Measurements from ENCODE around the gene ERMAP. TPM values are rescaled to one million over a fixed set of nuclear protein-coding genes. Genes with fewer than 3 reads are reported as not detected.
A peak's percentile ranks its signal among the peaks of the same experiment; 100 is the strongest.
"Not testable (repeated sequence)": the region's sequence is repeated elsewhere in the genome, so short reads cannot be mapped to it uniquely, and the experiment has no call there.

The ERMAP gene
- total RNA-seq, 1 donor, result 21.7 TPM

DNA sequence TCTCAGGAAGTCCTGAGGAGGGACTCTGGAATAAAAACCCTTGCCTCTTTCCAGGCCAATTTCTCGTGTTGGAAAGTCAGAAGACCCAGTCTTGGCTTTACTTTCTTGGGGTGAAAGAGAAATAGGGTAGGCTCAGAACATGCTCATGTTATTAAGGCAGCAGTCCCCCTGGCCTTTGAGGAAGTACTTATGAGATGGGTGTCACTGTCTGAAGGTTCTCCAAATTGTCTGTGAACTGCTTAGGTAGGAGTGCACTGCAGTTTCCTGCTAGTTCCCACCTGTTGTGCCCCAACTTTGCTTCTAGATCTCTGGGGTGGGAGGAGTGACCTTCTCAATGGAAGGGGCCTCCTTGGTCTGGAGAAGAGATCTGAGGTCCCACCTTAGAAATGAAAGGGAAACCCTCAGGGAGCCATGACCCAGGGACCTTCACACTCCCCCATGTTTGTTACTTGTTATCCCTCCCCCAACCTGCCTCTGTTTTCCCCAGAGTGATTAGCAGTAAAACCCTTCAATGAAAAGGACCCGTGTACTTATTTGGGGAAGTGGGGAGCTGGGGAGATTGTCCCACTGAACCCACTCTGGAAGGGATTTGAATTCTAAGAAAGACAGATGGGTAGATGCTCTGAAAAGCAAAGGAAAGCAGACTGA, 35.2 kb downstream of the ERMAP start:
- Histone ChIP-seq H3K4me1 (ENCODE audit: insufficient read depth, low read length) (peaks cover 9% of the 10 kb centered on the region), H3K4me2 (ENCODE audit: insufficient read depth, low read length) (no peak overlapping the region), H2AFZ (ENCODE audit: low read length) (no peak overlapping the region), H4K20me1 (ENCODE audit: insufficient read depth, low read length) (peaks cover 4% of the 10 kb centered on the region), H3K36me3 (ENCODE audit: insufficient read depth, low read length) (peaks cover 28% of the 10 kb centered on the region), H3K27ac (ENCODE audit: low read depth, low read length) (no peak overlapping the region), H3K4me3 (ENCODE audit: insufficient read depth, low read length) (no peak overlapping the region), H3K27me3 (ENCODE audit: insufficient read depth, low read length) (no peaks in the 10 kb centered on the region), H3K9me3 (ENCODE audit: low read depth, low read length) (peaks cover 12% of the 10 kb centered on the region), H3K79me2 (ENCODE audit: insufficient read depth, low read length) (peaks cover 10% of the 10 kb centered on the region)
- no peak for DNase-seq (ENCODE audit: insufficient read length, low spot score, missing footprints)
- TF ChIP-seq, protein P1, sequence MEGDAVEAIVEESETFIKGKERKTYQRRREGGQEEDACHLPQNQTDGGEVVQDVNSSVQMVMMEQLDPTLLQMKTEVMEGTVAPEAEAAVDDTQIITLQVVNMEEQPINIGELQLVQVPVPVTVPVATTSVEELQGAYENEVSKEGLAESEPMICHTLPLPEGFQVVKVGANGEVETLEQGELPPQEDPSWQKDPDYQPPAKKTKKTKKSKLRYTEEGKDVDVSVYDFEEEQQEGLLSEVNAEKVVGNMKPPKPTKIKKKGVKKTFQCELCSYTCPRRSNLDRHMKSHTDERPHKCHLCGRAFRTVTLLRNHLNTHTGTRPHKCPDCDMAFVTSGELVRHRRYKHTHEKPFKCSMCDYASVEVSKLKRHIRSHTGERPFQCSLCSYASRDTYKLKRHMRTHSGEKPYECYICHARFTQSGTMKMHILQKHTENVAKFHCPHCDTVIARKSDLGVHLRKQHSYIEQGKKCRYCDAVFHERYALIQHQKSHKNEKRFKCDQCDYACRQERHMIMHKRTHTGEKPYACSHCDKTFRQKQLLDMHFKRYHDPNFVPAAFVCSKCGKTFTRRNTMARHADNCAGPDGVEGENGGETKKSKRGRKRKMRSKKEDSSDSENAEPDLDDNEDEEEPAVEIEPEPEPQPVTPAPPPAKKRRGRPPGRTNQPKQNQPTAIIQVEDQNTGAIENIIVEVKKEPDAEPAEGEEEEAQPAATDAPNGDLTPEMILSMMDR (IDR thresholded peaks at IDR 0.05; ENCODE audit: extremely low read depth, low read depth, low read length), result no peak

DNA sequence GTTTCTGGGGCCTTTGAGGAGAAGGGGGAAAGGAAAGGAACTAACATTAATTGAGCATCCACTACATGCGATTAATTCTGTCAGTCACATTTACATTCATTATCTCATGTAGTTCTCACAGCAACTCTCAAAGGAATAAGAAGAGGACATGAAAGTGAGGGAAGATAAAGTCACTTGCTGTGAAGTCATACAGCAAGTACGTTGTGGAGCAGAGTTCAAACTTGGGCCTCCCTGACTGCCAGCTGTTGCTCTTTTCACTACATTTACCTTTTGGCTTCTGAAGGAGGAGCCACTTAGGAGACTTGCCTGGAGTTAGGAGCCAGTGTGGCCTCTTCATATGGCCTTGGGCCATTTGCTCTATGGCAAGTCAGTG, 35.7 kb downstream of the ERMAP start:
- Histone ChIP-seq H3K79me2 (ENCODE audit: insufficient read depth, low read length) (peaks cover 4% of the 10 kb centered on the region), H3K9me3 (ENCODE audit: low read depth, low read length) (peaks cover 12% of the 10 kb centered on the region), H2AFZ (ENCODE audit: low read length) (no peak overlapping the region), H3K36me3 (ENCODE audit: insufficient read depth, low read length) (peaks cover 28% of the 10 kb centered on the region), H3K4me2 (ENCODE audit: insufficient read depth, low read length) (no peak overlapping the region), H3K4me3 (ENCODE audit: insufficient read depth, low read length) (no peak overlapping the region), H3K27ac (ENCODE audit: low read depth, low read length) (no peak overlapping the region), H3K4me1 (ENCODE audit: insufficient read depth, low read length) (peaks cover 3% of the 10 kb centered on the region), H3K27me3 (ENCODE audit: insufficient read depth, low read length) (no peaks in the 10 kb centered on the region), H4K20me1 (ENCODE audit: insufficient read depth, low read length) (no peaks in the 10 kb centered on the region)
- peak; percentile 74 for DNase-seq (ENCODE audit: insufficient read length, low spot score, missing footprints)
- TF ChIP-seq, protein P1 (IDR thresholded peaks at IDR 0.05; ENCODE audit: extremely low read depth, low read depth, low read length), result no peak

DNA sequence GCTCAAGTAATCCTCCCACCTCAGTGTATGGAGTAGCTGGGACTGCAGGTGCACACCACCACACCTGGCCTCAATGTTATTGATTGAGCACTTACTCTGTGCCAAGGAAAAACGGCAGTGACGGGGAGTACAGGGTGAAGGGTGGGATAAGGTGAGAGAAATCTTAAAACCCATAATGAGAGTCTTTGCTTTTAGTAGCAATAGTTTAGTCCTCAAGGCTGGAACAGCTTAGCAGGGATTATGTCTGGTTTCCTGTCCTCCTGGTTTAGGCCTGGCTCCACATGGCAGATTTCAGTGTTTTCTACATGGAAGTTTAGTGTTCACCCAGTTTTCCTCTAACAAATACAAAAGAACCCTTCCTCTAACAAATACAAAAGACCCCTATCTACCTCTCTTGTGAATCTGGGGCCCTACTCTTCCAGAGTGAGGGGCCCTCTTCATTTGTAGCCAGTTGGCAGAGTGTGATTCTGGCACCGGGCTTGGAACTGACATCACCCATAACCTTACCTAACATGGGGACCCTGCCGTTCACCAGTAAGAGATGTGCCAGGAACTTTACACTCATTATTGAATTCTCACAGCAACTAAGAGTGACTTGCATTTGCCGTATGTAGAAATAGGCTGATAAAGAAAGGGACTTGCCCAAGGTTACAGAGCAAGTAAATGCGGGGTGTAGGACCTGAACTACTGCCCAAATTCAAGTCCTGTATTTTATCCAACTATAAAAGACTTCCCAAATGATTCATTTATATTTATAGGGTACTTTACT, 36.4 kb downstream of the ERMAP start:
- Histone ChIP-seq H3K27me3 (ENCODE audit: insufficient read depth, low read length) (no peaks in the 10 kb centered on the region), H3K9me3 (ENCODE audit: low read depth, low read length) (peaks cover 12% of the 10 kb centered on the region), H3K36me3 (ENCODE audit: insufficient read depth, low read length) (peaks cover 28% of the 10 kb centered on the region), H3K27ac (ENCODE audit: low read depth, low read length) (no peak overlapping the region), H3K4me2 (ENCODE audit: insufficient read depth, low read length) (no peak overlapping the region), H3K4me1 (ENCODE audit: insufficient read depth, low read length) (no peaks in the 10 kb centered on the region), H4K20me1 (ENCODE audit: insufficient read depth, low read length) (no peaks in the 10 kb centered on the region), H3K4me3 (ENCODE audit: insufficient read depth, low read length) (no peak overlapping the region), H2AFZ (ENCODE audit: low read length) (no peak overlapping the region), H3K79me2 (ENCODE audit: insufficient read depth, low read length) (no peaks in the 10 kb centered on the region)
- TF ChIP-seq, protein P1 (IDR thresholded peaks at IDR 0.05; ENCODE audit: extremely low read depth, low read depth, low read length), result no peak
- no peak for DNase-seq (ENCODE audit: insufficient read length, low spot score, missing footprints)

DNA sequence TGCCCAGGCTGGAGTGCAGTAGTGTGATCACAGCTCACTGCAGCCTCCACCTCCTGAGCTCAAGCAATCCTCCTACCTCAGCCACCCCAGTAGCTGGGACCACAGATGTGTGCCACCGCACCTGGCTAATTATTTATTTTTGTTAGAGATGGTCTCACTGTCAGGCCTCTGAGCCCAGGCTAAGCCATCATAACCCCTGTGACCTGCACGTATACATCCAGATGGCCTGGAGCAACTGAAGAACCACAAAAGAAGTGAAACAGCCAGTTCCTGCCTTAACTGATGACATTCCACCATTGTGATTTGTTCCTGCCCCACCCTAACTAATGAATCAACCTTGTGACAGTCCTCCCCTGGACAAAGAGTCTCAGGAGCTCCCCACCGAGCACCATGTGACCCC, 39.6 kb downstream of the ERMAP start:
- not testable (repeated sequence) for H2AFZ ChIP-seq (ENCODE audit: low read length); H3K9me3 ChIP-seq (ENCODE audit: low read depth, low read length); H4K20me1 ChIP-seq (ENCODE audit: insufficient read depth, low read length); H3K27ac ChIP-seq (ENCODE audit: low read depth, low read length); H3K4me1 ChIP-seq (ENCODE audit: insufficient read depth, low read length); DNase-seq (ENCODE audit: insufficient read length, low spot score, missing footprints); H3K79me2 ChIP-seq (ENCODE audit: insufficient read depth, low read length); H3K27me3 ChIP-seq (ENCODE audit: insufficient read depth, low read length); H3K4me3 ChIP-seq (ENCODE audit: insufficient read depth, low read length); H3K36me3 ChIP-seq (ENCODE audit: insufficient read depth, low read length); H3K4me2 ChIP-seq (ENCODE audit: insufficient read depth, low read length)

DNA sequence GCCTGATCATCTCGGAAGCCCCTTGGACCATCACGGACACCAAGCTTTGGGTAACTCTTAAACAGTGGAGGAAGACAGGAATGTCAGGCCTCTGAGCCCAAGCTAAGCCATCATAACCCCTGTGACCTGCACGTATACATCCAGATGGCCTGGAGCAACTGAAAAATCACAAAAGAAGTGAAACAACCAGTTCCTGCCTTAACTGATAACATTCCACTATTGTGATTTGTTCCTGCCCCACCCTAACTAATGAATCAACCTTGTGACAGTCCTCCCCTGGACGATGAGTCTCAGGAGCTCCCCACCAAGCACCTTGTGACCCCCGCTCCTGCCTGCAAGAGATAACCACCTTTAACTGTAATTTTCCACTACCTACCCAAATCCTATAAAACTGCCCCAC, 42.4 kb downstream of the ERMAP start:
- not testable (repeated sequence) for H3K36me3 ChIP-seq (ENCODE audit: insufficient read depth, low read length); H4K20me1 ChIP-seq (ENCODE audit: insufficient read depth, low read length); DNase-seq (ENCODE audit: insufficient read length, low spot score, missing footprints); H3K27ac ChIP-seq (ENCODE audit: low read depth, low read length); H3K4me1 ChIP-seq (ENCODE audit: insufficient read depth, low read length); H2AFZ ChIP-seq (ENCODE audit: low read length); H3K79me2 ChIP-seq (ENCODE audit: insufficient read depth, low read length); H3K27me3 ChIP-seq (ENCODE audit: insufficient read depth, low read length); H3K9me3 ChIP-seq (ENCODE audit: low read depth, low read length); H3K4me2 ChIP-seq (ENCODE audit: insufficient read depth, low read length); H3K4me3 ChIP-seq (ENCODE audit: insufficient read depth, low read length)

All from osteoblast (primary cell).